ENCODE measurements around the gene PRKN.

PRKN gene

DNA sequence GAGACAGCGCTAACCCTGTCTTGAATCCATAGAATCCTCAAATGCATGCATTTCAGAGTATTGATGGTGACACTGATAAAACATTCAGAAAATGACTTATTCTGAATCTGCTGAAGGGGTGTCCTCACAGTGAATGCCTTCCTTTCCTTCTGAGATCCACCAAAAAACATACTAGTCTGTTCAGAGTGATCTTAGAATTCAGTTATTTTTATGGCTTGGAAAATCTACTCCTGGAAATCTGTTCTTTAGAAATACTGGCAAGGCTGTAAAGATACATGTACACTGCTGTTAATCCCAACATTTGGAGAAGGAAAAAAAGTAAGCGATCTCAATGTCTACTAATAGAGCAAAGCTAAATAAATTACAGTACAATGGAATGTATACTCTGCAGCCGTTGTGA, 781.1 kb downstream of the PRKN start:
- no peak overlapping the region for H3K27ac ChIP-seq (ENCODE audit: low read length)
- no peaks in the 10 kb centered on the region for H3K9me2 ChIP-seq (replicated peaks; ENCODE audit: insufficient read depth, low read length)
- no peak for DNase-seq
- no peaks in the 10 kb centered on the region for H3K36me3 ChIP-seq (replicated peaks; ENCODE audit: insufficient read depth, low read length)
- H3K9me3 ChIP-seq (replicated peaks; ENCODE audit: insufficient read depth, low read length): no peaks in the 10 kb centered on the region
- H3K9ac ChIP-seq (ENCODE audit: low read length): no peak overlapping the region
- H3K79me2 ChIP-seq (ENCODE audit: low read length): no peaks in the 10 kb centered on the region
- no peaks in the 10 kb centered on the region for H4K20me1 ChIP-seq (ENCODE audit: insufficient read depth, low read length)
- TF ChIP-seq EZH2 (optimal IDR thresholded peaks at IDR 0.05; ENCODE audit: low read depth, low read length) (no peak), EZH2phosphoT487 (IDR thresholded peaks at IDR 0.05; ENCODE audit: low read length) (no peak)
- TF ChIP-seq, protein P1, sequence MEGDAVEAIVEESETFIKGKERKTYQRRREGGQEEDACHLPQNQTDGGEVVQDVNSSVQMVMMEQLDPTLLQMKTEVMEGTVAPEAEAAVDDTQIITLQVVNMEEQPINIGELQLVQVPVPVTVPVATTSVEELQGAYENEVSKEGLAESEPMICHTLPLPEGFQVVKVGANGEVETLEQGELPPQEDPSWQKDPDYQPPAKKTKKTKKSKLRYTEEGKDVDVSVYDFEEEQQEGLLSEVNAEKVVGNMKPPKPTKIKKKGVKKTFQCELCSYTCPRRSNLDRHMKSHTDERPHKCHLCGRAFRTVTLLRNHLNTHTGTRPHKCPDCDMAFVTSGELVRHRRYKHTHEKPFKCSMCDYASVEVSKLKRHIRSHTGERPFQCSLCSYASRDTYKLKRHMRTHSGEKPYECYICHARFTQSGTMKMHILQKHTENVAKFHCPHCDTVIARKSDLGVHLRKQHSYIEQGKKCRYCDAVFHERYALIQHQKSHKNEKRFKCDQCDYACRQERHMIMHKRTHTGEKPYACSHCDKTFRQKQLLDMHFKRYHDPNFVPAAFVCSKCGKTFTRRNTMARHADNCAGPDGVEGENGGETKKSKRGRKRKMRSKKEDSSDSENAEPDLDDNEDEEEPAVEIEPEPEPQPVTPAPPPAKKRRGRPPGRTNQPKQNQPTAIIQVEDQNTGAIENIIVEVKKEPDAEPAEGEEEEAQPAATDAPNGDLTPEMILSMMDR (IDR thresholded peaks at IDR 0.05; ENCODE audit: low read length): no peak
- H3K4me2 ChIP-seq (ENCODE audit: low read depth, low read length): no peak overlapping the region
- H3K4me3 ChIP-seq (ENCODE audit: low read length): no peak overlapping the region
- H3K27me3 ChIP-seq (replicated peaks; ENCODE audit: insufficient read depth, low read length): no peaks in the 10 kb centered on the region
- no peak overlapping the region for H2AFZ ChIP-seq (ENCODE audit: low read length)
- H3K4me1 ChIP-seq (ENCODE audit: low read length): no peaks in the 10 kb centered on the region
- no peaks in the 10 kb centered on the region for H3F3A ChIP-seq (ENCODE audit: insufficient read depth, low read length)

DNA sequence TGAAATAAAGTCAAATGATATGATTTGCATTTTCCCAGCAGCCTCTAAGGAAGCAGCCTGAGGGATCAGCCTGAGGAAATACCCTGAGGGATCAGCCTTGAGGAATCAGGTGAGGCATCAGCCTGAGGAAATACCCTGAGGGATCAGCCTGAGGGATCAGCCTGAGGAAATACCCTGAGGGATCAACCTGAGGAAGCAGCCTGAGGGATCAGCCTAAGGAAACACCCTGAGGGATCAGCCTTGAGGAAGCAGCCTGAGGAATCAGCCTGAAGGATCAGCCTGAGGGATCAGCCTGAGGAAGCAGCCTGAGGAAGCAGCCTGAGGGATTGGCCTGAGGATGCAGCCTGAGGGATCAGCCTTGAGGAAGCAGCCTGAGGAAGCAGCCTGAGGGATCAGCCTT, 784.0 kb downstream of the PRKN start:
- no peaks in the 10 kb centered on the region for H3K9me3 ChIP-seq (replicated peaks; ENCODE audit: insufficient read depth, low read length)
- TF ChIP-seq, protein P1 (IDR thresholded peaks at IDR 0.05; ENCODE audit: low read length): no peak
- TF ChIP-seq EZH2phosphoT487 (IDR thresholded peaks at IDR 0.05; ENCODE audit: low read length) (no peak), EZH2 (optimal IDR thresholded peaks at IDR 0.05; ENCODE audit: low read depth, low read length) (no peak)
- no peaks in the 10 kb centered on the region for H4K20me1 ChIP-seq (ENCODE audit: insufficient read depth, low read length)
- H3K36me3 ChIP-seq (replicated peaks; ENCODE audit: insufficient read depth, low read length): no peaks in the 10 kb centered on the region
- no peaks in the 10 kb centered on the region for H3F3A ChIP-seq (ENCODE audit: insufficient read depth, low read length)
- H3K4me2 ChIP-seq (ENCODE audit: low read depth, low read length): no peak overlapping the region
- no peak overlapping the region for H3K4me3 ChIP-seq (ENCODE audit: low read length)
- no peaks in the 10 kb centered on the region for H3K4me1 ChIP-seq (ENCODE audit: low read length)
- no peak overlapping the region for H3K27ac ChIP-seq (ENCODE audit: low read length)
- no peak overlapping the region for H2AFZ ChIP-seq (ENCODE audit: low read length)
- no peaks in the 10 kb centered on the region for H3K79me2 ChIP-seq (ENCODE audit: low read length)
- H3K27me3 ChIP-seq (replicated peaks; ENCODE audit: insufficient read depth, low read length): no peaks in the 10 kb centered on the region
- DNase-seq: no peak
- no peaks in the 10 kb centered on the region for H3K9me2 ChIP-seq (replicated peaks; ENCODE audit: insufficient read depth, low read length)
- no peak overlapping the region for H3K9ac ChIP-seq (ENCODE audit: low read length)

DNA sequence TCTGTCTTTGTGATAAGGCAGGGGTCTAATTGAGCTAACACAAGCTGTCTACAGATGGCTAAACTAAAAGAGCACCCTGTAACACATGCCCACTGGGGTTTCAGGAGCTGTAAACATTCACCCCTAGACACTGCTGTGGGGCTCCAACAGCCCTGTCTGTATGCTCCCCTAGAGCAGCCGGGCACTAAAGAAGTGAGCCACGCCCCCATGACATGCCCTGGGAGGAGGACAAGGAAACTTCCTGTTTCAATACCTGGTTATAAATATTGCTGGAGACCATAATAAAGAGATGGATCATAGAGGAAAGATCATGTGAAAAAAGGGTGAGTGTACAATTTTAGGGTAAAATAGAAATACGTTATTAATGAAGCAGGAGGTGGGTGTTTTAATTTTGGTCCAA, 786.0 kb downstream of the PRKN start:
- TF ChIP-seq EZH2 (optimal IDR thresholded peaks at IDR 0.05; ENCODE audit: low read depth, low read length): no peak
- TF ChIP-seq, protein P1 (IDR thresholded peaks at IDR 0.05; ENCODE audit: low read length): no peak
- TF ChIP-seq EZH2phosphoT487 (IDR thresholded peaks at IDR 0.05; ENCODE audit: low read length): no peak
- H3K9me3 ChIP-seq (replicated peaks; ENCODE audit: insufficient read depth, low read length): no peaks in the 10 kb centered on the region
- no peaks in the 10 kb centered on the region for H3K36me3 ChIP-seq (replicated peaks; ENCODE audit: insufficient read depth, low read length)
- no peaks in the 10 kb centered on the region for H3K4me1 ChIP-seq (ENCODE audit: low read length)
- H3K4me3 ChIP-seq (ENCODE audit: low read length): no peak overlapping the region
- no peak overlapping the region for H3K9ac ChIP-seq (ENCODE audit: low read length)
- H3F3A ChIP-seq (ENCODE audit: insufficient read depth, low read length): no peaks in the 10 kb centered on the region
- H4K20me1 ChIP-seq (ENCODE audit: insufficient read depth, low read length): no peaks in the 10 kb centered on the region
- no peak for DNase-seq
- no peaks in the 10 kb centered on the region for H3K9me2 ChIP-seq (replicated peaks; ENCODE audit: insufficient read depth, low read length)
- no peak overlapping the region for H3K4me2 ChIP-seq (ENCODE audit: low read depth, low read length)
- H3K27me3 ChIP-seq (replicated peaks; ENCODE audit: insufficient read depth, low read length): no peaks in the 10 kb centered on the region
- no peaks in the 10 kb centered on the region for H3K79me2 ChIP-seq (ENCODE audit: low read length)
- no peak overlapping the region for H3K27ac ChIP-seq (ENCODE audit: low read length)
- no peak overlapping the region for H2AFZ ChIP-seq (ENCODE audit: low read length)
